HG03460 (cell line): ENCODE measurements around the gene PHRF1.

ENCODE experiments used
- ATAC-seq: cut with Tn5 transposase; IDR thresholded peaks from one replicate; pipeline ENCODE4 v1.9.1; 2021; ENCODE audit not compliant: unreplicated experiment

Gene PHRF1

GRCh38 chr11:557328-558132 lies 18.7 kb upstream of the PHRF1 start:
- ATAC-seq = no peak

DNA sequence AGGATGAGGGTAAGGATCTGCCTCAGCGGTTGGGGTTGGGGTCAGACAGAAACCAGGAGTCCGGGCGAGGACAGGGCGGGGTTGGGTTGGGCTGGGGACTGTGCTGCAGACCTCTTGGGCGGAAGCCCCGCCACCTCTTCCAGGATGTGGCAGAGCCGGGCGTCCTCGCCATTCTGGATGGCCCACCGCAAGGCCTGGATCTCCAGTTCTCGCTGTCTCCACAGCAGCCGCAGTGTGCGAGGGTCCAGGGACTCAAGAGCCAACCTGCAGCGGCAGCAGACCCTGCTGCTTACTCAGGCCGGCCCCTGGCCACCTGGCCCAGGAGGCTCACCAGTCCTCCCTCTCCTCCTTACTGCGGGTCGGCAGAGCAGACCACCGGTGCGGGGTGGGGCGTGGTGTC lies 17.8 kb upstream of the PHRF1 start:
- ATAC-seq = no peak

DNA sequence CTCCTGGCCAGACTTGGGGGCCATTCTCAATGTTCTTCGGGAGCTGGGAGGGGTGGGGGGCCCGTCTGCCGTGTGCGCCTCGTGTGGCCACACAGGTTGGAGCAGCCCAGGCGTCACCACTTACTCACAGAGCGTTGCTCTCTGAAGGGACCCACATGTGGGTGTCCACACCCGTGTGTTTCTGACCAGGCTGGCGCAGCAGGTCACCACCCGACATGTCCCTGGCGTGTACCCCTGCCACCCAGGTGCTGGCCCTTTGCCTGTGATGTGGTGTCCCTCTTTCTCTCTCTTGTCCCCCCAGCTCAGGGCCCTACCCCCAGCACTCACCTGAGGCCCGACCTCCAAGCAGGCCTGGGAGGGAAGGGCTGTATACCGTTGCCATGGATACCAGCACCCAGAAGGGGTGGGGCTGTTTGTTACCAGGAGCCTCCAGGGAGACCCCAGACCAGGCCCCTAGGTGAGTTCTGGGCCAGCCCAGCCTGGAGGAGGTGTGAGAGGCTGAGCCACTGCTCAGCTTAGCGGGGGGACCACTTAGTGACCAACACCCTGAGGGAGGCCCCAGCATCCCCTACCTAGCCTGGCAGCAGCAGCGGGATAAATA lies 17.1 kb upstream of the PHRF1 start:
- no peak for ATAC-seq

DNA sequence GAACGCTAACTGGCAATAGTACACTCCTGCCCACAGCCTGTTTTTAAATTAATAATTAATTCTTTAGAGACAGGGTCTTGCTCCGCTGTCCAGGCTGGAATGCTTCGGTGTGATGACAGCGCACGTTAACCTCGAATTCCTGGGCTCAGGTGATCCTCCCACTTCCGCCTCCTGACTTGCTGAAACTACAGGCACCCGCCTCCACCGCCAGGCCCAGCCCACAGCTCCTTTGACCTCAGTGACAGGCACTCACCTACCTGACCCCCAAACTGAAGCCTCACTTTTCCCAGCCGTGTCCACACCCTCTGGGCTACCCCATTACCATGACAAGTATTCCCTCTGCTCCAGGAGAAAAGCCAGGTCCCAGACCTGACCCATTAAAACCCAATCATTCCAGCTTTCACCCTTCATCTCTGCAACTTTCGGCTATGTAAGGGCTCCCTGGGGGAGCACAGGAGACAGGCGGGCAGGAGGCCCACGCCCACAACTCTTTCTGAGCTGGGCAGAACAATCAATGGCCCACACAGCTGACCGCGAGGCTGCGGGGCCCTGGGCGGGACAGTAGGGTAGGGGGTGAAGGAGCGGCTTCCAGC lies 16.5 kb upstream of the PHRF1 start:
- no peak for ATAC-seq

DNA sequence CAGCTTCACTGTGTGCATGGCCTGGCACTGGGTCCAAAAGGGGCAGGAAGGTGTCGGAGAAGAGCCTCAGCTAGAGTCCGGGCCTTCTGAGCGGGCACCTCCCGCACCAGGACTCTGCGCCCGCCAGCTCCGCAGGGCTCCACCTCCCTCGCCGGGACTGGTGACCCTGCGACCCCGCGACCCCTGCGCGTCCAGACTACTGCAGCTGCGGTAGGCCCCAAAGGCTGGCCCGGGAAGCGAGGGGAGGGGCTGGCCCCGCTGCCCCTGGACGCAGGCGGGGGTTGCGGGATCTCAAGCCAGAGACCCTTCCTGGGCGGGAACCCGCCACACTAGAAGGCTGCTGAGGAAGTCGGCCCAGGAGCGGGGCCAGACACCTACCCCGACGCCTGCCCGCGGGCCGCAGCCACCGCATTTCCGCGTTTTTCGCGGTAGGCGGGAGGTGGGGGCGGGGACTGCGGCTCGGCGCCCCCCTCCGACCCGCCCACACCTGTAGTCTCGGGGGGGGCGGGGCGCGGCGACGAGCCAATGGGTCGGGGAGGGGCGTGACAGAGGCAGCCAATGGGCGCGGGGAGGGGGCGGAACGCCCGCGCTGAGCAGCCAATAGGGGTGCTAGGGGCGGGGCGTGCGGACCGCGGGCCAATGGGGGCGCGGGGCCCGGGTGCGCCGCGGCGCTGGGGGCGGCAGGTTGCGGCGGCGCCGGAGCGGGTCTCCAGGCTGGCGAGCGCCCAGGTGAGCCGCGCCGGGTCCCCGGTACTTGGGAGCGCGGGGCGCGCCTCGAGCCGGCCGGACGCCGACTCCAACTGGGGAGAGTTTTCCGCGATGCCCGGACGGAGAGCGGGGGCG lies 15.7 kb upstream of the PHRF1 start, which contains the start of the genes LMNTD2 and RASSF7:
TSS of gene LMNTD2 (minus strand) at position 434 of the 843 bp plus-strand sequence. CDS start at position 412, 22 bp downstream.
TSS of gene RASSF7 (plus strand) at position 666 of the 843 bp plus-strand sequence. CDS start 799 bp downstream, outside the sequence.
- peak; percentile 56 for ATAC-seq

- peak; percentile 20 for ATAC-seq
Observed at GRCh38 chr11:561148-562003, 14.9 kb upstream of the PHRF1 start.

GRCh38 chr11:562046-562645 lies 14.1 kb upstream of the PHRF1 start:
- ATAC-seq = no peak

GRCh38 chr11:563066-563811 lies 13.0 kb upstream of the PHRF1 start:
- ATAC-seq = no peak

DNA sequence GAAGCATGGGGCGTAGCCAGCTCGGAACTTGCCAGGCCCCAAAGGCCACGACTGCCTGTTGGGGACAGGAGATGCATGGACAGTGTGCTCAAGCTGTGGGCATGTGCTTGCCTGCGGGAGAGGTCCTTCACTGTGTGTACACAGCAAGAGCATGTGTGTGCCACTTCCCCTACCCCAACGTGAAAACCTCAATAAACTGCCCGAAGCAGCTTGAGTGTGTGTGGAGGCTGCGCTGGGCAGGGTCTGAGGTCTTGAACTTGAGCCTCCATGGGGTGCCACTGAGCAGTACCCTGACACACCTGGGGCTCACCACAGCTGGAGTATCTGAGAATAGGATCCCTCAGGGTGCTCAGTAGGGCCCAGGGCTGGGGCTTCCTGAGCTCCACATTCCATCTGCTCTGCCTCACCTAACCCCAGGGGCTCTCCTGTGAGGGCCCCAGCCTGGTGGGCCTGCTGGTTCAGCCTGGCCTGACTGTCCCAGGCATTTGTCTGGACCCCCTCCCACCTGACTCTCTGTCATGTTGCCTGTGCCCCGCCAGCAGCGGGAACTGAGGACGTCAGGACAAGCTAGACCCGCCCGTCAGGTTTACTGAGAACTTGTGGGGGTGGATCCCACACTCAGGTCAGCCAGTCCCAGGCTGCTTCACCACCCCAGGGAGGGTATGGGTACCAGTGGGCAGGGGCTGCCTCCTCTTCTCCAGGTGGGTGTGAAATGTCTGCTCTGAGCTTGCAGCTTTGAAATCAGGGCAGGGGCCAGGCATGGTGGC lies 12.3 kb upstream of the PHRF1 start:
- no peak for ATAC-seq

DNA sequence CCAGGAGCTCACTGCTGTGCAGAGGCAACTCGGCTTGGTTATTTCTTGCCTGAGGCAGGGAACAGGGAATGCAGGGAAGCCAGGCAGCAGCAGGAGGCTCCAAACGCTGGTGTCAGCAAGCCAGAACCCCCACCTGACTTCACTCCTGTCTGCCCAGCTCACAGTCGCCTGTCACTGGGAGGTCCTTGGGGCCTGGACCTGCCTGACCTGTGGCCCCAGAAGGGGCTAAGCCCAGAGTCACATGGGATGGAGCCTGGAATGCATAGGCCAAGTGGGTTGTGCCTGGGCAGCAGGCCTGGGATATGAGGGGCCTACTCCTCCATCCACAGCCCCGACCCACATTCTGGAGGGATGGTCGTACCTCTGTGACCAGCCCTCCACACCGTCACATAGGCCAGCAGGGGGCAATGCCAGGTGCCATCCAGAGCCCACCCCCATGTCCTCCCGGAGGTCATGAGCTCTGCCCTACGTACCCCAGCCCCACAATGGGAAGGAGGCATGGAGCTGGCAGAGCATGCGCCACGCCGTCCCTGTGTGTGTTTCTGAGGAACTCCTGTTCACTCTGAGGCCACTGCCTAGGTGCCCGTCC lies 10.3 kb upstream of the PHRF1 start:
- ATAC-seq = no peak

- no peak for ATAC-seq
Observed at GRCh38 chr11:567011-567628, 9.2 kb upstream of the PHRF1 start.

DNA sequence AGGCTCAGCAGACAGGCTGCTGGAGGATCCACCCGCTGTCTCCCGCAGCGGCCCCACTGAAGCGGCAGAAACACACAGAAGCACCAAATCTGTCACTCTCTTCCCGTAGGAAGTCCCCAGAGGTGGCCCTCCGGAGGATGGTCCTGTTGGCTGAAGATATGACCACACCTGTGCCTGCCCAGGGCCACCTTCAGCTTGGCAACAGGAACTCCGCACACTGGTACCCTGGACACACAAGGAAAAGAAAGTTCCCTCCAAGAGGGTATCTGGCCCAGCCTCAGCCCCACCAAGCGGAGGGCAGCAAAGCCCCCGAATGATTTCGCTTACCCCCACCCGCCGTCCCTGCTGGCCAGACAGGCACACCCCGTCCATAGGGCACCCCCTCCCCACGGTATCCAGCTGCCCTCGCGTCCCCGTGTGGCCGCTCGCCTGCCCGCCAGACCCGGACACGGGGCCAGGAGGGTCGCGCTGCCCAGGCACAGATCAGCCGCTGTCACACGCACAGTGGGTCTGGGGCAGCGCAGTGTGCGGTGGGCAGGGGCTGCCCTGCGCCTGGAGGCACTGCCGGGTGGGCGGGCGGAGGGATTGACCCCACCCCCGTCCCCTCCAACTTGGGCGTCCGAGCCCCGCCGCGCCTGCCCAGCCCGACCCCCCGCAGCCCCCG lies 8.5 kb upstream of the PHRF1 start:
- peak; percentile 2 for ATAC-seq

GRCh38 chr11:568306-569157 lies 7.7 kb upstream of the PHRF1 start:
- peak; percentile 90 for ATAC-seq

DNA sequence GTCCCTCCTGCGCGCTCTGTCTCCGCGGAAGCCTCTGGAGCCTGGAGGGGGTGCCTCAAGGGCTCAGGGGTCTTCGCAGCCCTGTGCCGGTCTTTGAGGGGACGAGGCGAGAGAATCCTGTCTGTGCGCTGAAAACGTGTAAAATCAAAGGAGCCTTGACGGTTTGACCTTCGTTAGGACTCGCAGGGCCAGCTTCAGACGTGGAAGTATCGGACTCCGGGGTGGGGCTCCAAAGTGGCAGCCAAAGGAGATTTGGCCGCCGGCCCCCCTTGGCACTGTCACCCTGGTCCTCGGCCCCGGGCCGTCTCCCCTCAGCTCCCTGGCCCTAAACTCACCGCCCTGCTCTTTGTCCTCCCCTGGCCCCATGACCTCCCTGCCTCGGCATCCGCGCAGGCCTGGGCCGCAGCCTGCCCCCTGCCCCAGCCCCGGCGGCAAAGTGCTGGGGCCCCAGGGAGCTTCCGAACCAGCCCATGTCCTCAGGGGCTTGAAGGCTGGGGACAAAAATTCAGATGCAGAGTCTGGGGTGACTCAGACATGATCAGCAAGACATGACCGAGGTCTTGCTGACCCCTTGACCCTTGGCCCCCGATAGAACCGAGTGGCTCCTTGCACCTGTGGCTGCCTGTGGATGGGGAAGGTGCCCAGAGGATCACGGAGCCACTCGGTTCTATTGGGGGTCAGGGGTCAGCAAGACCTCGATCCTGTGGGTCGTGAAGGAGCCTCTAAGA lies 6.9 kb upstream of the PHRF1 start:
- no peak for ATAC-seq

DNA sequence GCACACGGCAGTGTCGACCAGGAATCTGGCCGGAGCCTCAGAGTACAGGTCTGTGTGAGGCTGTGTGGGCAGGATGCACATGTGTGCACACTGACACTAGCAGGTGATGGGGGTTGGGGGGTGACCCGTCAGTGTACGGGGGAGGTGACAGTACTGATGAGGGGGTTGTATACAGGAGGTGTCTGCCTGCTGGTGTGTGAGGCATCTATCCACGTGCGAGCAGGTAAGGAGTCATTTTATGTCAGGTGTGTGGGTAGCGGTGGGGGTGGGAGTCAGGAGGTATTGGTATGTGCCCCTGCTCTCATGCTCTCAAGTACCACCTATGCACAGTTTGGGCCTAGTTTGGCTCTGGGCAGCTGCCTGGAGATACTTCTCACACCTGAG lies 4.5 kb upstream of the PHRF1 start:
- ATAC-seq = no peak
